GM21526 (cell line): ENCODE data around the gene ANGPT4.
"Not testable (repeated sequence)": the region's sequence is repeated elsewhere in the genome, so short reads cannot be mapped to it uniquely, and the experiment has no call there.

Source experiments
- ATAC-seq: cut with Tn5 transposase; IDR thresholded peaks from one replicate; pipeline ENCODE4 v1.9.1; 2021; ENCODE audit warnings: moderate library complexity; ENCODE audit not compliant: unreplicated experiment, low FRiP score

The ANGPT4 gene

GRCh38 chr20:906703-907270 lies 9.3 kb downstream of the ANGPT4 start:
- no peak for ATAC-seq

DNA sequence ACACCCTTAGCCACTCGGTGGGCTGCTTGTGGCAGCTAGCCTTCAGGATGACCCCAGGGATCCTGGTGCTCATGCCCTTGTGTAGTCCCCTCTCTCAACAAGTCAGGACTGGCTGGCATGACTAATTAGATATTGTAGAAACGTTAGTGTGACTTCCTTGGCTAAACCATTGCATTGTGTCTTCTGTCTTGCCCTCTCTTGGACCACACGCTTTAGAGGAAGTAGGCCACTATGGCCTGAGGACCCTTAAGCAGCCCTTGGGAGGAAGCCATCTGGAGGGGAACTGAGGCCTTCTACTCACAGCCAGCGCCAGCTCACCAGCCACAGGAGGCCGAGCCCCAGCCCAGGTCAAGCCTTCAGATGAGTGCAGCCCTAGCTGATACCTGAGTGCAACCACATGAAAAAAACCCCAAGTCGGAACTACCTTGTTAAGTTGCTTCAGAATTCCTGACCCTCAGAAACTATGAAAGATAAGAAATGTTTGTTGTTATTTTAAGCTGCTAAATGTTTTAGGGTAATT lies 10.1 kb downstream of the ANGPT4 start:
- ATAC-seq, result no peak

DNA sequence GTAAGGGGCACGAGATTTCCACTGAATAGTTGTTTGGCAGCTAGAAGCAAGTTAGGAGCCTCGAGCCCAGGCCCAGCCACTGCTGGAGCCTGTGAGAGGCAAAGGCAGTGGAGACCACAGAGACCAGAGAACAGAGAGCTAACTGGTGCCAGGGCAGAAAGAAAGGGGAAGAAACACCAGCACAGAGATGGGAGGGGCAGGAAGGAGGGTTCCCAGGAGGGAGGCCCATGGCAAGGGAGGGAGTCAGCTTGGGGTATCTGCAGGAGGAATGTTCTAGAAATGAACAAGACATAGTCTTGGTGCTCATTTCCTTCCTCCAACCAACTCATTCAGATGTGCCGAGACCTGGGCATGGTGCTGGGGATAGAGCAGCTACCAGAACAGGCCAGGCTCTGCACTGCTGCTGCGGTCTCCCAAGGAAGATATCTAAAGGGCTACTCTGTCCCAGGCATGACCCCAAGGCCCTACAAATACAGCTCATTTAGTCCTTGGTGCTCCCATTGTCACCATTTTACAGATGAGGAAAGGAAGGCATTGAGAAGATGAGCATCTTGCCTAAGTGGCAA lies 10.7 kb downstream of the ANGPT4 start:
- ATAC-seq, result no peak

- no peak for ATAC-seq
Observed at GRCh38 chr20:904039-904545, 12.0 kb downstream of the ANGPT4 start.

GRCh38 chr20:897436-897835 lies 18.7 kb downstream of the ANGPT4 start:
- not testable (repeated sequence) for ATAC-seq

DNA sequence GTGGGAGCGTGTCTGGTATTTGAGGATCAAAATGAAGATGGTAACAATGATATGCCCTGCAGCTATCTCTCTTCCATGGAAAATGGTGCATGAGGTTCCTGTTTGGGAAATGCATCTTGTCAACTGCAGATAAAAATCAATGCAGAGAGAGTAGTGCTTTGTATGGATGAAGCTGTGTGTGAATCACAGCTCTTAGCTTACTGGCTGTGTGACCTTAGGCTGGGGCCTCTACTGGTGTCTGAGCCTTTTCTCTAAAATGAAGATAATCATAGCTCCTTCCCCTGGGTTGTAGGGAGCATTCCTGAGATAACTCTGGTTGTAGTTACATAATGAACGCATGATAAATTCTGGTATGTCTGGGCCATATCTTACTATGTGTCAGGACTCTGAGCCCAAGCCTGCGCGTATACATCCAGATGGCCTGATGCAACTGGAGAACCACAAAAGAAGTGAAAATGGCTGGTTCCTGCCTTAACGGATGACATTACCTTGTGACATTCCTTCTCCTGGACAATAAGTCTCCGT lies 19.6 kb downstream of the ANGPT4 start:
- ATAC-seq, result no peak

DNA sequence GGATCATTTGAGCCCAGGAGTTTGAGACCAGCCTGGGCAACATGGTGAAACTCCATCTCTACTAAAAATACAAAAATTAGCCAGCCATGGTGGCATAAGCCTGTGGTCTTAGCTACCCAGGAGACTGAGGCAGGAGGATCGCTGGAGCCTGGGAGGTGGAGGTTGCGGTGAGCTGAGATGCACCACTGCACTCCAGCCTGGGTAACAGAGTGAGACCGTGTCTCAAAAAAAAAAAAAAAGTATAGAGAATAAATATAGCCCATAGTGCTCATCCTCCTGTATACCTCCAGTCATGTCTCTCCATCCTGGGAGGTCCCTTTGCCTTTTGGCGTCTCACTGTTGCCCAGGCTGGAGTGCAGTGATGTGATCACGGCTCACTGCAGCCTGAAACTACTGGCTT lies 23.8 kb downstream of the ANGPT4 start:
- ATAC-seq, result not testable (repeated sequence)

GRCh38 chr20:891706-892080 lies 24.4 kb downstream of the ANGPT4 start:
- ATAC-seq, result no peak

GRCh38 chr20:891058-891705 lies 25.0 kb downstream of the ANGPT4 start:
- no peak for ATAC-seq

- ATAC-seq, result no peak
Observed at GRCh38 chr20:890666-891057, 25.5 kb downstream of the ANGPT4 start.

GRCh38 chr20:889932-890463 lies 26.1 kb downstream of the ANGPT4 start:
- ATAC-seq, result no peak

- no peak for ATAC-seq
Observed at GRCh38 chr20:889106-889505, 27.0 kb downstream of the ANGPT4 start.

DNA sequence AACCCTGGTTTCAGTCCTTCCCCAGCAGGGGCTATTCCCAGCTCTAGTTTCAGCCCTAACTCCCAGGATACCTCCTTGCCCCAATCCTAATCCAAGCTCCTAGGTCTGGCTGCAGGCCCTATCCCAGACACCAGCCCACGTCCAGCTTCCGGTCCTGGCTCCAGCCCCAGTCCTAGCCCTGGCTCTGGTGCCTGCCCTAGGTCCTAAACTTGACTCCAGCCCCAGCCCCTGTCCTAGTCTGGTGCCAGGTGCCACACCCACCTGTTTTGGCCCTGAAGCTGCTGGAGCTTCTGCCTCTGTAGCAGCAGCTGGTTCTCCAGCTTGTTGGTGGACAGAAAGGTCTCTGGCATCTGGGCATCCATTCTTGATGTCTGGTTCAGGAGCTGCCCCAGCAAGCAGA lies 28.1 kb downstream of the ANGPT4 start:
- ATAC-seq, result no peak

DNA sequence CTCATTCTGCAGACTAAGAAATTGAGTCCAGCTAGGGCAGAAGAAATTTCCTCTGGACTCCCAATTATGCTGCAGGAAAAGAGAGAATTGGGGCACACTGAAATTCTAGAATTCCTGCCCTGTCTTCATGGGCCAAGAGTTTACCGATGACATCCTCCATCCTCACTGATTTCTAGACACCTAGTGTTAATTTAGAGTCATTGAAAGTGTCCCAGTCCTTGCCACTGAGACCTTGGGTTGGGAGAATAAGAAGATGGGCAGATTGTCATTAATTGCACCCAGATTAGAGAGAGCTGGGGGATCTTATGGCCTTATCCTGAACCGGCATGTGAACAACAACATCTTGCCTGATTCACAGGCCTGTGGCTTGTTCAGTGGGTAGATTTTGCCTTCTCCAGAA lies 29.0 kb downstream of the ANGPT4 start:
- ATAC-seq, result no peak

DNA sequence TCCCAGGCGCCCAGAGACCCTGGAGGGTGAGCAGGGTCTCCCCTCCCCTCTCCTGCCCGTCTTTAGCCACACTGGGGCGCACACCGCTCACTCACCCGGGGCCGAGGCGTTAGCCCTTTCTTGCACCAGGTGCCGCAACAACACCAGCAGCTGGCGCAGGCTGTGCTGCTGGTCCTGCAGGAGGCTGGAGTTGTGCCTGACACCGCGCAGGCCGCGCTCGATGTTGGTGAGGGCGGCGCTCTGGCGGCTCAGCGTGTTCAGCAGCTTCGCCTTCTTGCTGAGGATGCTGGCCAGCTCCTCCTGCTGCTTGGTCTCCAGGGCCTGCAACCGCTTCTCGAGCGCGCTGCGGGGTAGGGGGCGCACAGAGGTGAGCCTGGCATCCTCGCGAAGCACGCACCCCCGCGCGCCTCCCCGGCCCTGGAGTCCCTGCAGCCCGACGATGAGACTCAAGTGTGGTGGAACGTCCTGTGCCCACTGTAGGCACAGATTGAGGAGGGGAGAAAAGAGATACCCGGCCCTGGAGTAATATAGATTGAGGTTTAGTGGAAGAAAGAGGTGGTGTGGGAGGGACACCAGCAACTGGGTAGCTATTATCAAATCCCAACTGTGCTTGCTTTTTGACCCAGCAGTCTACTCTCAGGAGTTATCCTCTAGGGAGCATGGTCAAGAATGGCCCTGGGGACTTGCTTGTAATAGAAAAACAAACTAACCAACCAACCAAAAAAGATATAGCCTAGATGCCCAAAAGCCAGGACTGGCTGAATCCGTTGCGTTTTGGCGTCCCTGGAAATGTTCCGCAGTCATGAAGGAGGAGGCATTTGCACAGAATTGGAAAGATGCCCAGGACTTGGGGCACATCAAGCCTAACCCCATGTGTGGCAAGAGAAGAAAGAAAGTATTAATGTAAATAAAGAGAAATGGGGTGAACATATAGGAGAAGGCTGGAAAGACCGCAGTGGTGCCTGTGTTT lies 30.9 kb downstream of the ANGPT4 start:
- no peak for ATAC-seq

DNA sequence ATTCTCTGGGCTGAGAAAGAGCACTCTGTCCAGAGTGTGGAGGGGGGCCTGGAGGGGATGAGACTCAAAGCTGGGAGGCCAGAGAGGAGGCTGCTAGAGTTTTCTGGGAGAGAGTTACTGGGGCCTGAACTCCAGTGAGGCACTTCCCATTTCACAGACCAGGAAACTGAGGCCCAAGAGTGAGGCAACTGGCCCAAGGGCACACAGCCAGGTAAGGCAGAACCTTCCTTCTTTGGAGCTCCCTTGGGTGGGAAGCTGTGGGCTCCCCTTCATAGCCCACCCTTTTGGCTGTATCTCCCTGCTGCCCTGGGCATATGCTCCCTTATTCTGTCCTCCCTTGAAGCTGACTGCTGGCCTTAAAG lies 34.4 kb downstream of the ANGPT4 start:
- no peak for ATAC-seq

- no peak for ATAC-seq
Observed at GRCh38 chr20:881051-881782, 34.9 kb downstream of the ANGPT4 start.

DNA sequence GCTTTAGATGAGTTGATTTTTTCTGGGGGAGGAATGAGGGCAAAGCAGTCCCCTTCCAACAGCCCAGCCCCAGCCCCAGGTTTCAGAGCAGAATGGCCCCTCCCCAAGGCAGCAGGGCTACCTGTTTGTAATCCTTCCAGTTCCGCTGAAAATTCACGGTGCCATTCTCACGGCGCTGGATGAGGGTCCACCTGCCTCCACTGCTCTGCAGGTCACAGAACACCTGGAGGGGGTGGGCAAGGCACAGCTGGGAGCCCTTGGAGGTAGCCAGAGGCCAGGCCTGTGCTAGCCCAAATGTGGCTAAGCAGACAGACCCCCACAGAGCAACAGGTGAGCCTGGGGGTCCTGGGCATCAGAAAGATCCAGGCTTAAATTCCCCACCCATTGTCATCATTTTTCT lies 36.5 kb downstream of the ANGPT4 start:
- ATAC-seq, result no peak

DNA sequence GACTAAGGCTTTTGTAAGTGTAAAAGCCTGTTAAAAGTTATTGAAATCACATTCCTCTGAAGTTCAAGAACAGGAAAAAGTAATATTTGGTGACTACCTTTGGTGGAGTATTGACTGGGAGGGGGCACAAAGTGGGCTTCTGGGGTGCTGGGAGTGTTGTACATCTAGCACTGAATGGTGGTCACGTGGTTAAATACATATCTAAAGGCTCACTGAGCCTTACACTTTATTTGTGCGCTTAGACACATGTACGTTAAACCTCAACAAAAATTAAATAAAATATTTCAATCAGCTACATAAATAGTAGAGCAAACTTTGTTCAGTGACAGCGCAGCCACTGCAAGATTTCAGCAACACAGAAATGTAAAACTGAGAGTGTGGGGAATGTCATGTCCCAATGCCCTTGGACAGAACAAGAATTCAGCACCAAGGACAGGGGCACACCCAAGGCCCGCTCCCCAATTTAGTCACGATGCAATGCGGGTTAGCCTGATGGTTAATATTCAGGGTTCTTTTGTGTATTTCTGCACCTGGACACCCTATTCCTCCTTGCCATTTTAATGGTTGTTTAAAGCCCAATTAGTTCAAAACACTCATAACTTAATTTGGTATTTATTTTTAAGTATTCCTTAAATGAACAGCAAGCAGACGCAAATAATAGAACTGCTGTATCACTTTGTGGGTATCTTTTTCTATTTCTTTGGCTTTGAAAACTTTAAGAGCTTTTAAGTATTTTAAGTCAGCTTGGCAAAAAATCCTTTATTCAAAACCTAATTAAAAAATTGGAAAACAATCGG lies 37.4 kb downstream of the ANGPT4 start:
- ATAC-seq, result no peak
